ENCODE results near the gene LMAN2. TPM values are rescaled to one million over a fixed set of nuclear protein-coding genes. Genes with fewer than 3 reads are reported as not detected.
"Not testable (repeated sequence)": the region's sequence is repeated elsewhere in the genome, so short reads cannot be mapped to it uniquely, and the experiment has no call there.

The LMAN2 gene
- total RNA-seq, 1 experiment from 2014 or later, result 106 TPM

DNA sequence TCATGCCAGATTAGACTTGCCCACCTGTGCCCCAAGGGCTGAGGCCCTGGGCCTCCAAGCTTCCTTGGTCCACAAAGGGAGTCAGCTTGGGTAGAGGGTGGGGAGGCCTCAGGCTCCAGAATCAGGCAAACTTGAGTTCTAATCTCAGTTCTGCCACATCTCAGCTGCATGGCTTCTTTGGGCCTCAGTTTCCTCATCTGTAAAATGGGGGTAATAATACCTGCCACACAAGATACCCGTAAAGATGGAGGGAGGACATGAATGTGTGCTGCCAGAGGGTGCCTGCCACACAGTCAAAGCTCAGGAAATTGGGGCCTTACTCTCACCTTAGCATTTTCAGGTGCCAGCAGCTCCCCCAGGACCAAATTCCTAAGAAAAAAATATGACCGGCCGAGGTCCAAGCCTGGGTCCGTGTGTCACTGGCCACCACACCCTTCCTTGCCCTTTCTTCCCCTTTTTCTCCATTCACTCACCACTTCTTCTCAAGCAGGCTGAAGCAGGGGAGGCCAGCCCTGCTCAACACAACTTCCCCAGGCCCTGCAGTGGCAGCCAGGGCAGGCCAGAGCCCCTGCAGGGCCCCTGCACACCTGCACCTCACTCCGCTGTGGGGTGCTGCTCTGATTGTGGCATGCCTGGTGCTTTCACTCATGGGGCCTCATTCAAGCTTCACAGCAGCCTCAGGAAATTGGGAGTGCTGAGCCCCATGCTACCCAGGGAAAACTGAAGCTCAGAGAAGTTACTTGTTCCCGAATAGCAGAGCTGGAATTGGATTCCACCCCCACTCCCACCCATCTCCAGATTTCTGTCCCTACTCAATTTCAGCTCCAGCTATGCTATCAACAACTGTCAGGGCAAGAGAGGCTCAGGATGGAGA is 10.2 kb upstream of the LMAN2 start:
- Histone ChIP-seq H2BK12ac (ENCODE audit: insufficient read length, low read depth, low read length) (no peak overlapping the region), H3K23ac (ENCODE audit: insufficient read length, low read depth, low read length) (no peak overlapping the region), H2BK20ac (ENCODE audit: low read depth, low read length, poor library complexity, severe bottlenecking) (no peak overlapping the region), H4K20me1 (ENCODE audit: control insufficient read depth, insufficient read depth, insufficient read length) (no peaks in the 10 kb centered on the region), H3K56ac (ENCODE audit: insufficient read length, low read depth, low read length) (no peak overlapping the region), H2AK5ac (ENCODE audit: insufficient read length, low read length) (no peak overlapping the region), H2BK120ac (ENCODE audit: low read depth, low read length, poor library complexity, severe bottlenecking) (no peak overlapping the region), H3K79me2 (ENCODE audit: insufficient read depth, low read length) (no peaks in the 10 kb centered on the region), H3K9me3 (ENCODE audit: control insufficient read depth, low read depth, low read length) (no peaks in the 10 kb centered on the region), H3K4me2 (ENCODE audit: insufficient read depth, insufficient read length, low read length) (no peak overlapping the region), H4K5ac (ENCODE audit: insufficient read length, low read depth, low read length) (no peak overlapping the region), H3K27ac (ENCODE audit: insufficient read length, low read depth, low read length) (no peak overlapping the region), H3K79me1 (ENCODE audit: insufficient read depth, low read depth, low read length, poor library complexity, severe bottlenecking) (no peaks in the 10 kb centered on the region), H3K4me1 (ENCODE audit: insufficient read depth, low read length) (peaks cover 9% of the 10 kb centered on the region; the same call in 1 of the 2 replicates), H2BK5ac (ENCODE audit: insufficient read length, low read length) (no peak overlapping the region), H3K9ac (ENCODE audit: extremely low read depth, insufficient read length, low read length) (no peak overlapping the region), H3K23me2 (ENCODE audit: insufficient read length, low read depth, low read length, poor library complexity, severe bottlenecking) (peaks cover 4% of the 10 kb centered on the region), H4K91ac (ENCODE audit: insufficient read length, low read depth, low read length) (no peak overlapping the region), H2AFZ (ENCODE audit: low read length) (no peak overlapping the region), H3T11ph (ENCODE audit: low read length) (no peak overlapping the region), H2BK15ac (ENCODE audit: low read depth, low read length) (no peak overlapping the region), H3K4ac (ENCODE audit: low read depth, low read length) (no peak overlapping the region), H3K14ac (ENCODE audit: insufficient read depth, low read length) (no peak overlapping the region), H3K27me3 (ENCODE audit: insufficient read depth, low read length) (no peaks in the 10 kb centered on the region), H3K18ac (ENCODE audit: insufficient read length, low read depth, low read length) (no peak overlapping the region), H4K8ac (replicated peaks; ENCODE audit: insufficient read length, low read depth, low read length) (no peak overlapping the region)
- Mint-ChIP-seq H3K9me3 (no peaks in the 10 kb centered on the region), H3K4me3 (peak overlapping the region; percentile 71 to 81), H3K27ac (peak overlapping the region in 1 of 3 experiments; percentile 77; a peak in 1 of 7 replicates), H3K27me3 (ENCODE audit: low read depth) (peaks cover 39% of the 10 kb centered on the region), H3K4me1 (peaks cover 23 to 37% of the 10 kb centered on the region in 2 experiments), H3K36me3 (ENCODE audit: insufficient read depth in 1 of 3, low read depth in 3 of 3) (no peaks in the 10 kb centered on the region)
- no peak for DNase-seq
- no CpG with 5 or more reads among the region's 6 CpGs for WGBS (ENCODE audit: extremely low coverage, insufficient read length, low lambda C conversion rate)
- TF ChIP-seq, protein P1, sequence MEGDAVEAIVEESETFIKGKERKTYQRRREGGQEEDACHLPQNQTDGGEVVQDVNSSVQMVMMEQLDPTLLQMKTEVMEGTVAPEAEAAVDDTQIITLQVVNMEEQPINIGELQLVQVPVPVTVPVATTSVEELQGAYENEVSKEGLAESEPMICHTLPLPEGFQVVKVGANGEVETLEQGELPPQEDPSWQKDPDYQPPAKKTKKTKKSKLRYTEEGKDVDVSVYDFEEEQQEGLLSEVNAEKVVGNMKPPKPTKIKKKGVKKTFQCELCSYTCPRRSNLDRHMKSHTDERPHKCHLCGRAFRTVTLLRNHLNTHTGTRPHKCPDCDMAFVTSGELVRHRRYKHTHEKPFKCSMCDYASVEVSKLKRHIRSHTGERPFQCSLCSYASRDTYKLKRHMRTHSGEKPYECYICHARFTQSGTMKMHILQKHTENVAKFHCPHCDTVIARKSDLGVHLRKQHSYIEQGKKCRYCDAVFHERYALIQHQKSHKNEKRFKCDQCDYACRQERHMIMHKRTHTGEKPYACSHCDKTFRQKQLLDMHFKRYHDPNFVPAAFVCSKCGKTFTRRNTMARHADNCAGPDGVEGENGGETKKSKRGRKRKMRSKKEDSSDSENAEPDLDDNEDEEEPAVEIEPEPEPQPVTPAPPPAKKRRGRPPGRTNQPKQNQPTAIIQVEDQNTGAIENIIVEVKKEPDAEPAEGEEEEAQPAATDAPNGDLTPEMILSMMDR (conservative IDR thresholded peaks at IDR 0.05), result no peak

DNA sequence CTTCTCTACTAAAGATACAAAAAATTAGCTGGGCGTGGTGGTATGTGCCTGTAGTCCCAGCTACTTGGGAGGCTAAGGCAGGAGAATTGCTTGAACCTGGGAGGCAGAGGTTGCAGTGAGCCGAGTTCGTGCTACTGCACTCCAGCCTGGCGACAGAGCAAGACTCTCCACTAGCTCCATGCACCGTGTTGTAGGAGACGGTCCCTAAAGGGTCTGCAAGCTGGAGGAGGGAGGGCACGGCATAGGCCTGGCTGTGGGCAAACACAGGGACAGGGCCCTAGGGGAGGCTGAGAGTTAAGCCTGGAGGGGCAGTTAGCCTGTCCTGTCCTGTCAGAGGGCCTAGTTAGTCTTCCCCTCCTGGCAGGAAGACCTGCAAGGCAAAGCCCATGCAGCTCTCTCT is 9.3 kb upstream of the LMAN2 start:
- H2BK20ac ChIP-seq (ENCODE audit: low read depth, low read length, poor library complexity, severe bottlenecking); H2BK5ac ChIP-seq (ENCODE audit: insufficient read length, low read length); H3K4me1 ChIP-seq (ENCODE audit: insufficient read depth, low read length); H3T11ph ChIP-seq (ENCODE audit: low read length); H2AK5ac ChIP-seq (ENCODE audit: insufficient read length, low read length); H3K79me1 ChIP-seq (ENCODE audit: insufficient read depth, low read depth, low read length, poor library complexity, severe bottlenecking); H2BK120ac ChIP-seq (ENCODE audit: low read depth, low read length, poor library complexity, severe bottlenecking); H3K36me3 Mint-ChIP-seq (ENCODE audit: insufficient read depth in 1 of 3, low read depth in 3 of 3); H4K8ac ChIP-seq (replicated peaks; ENCODE audit: insufficient read length, low read depth, low read length); H3K4ac ChIP-seq (ENCODE audit: low read depth, low read length); DNase-seq; H3K4me3 Mint-ChIP-seq; H2BK15ac ChIP-seq (ENCODE audit: low read depth, low read length); H3K9me3 ChIP-seq (ENCODE audit: control insufficient read depth, low read depth, low read length); H3K4me2 ChIP-seq (ENCODE audit: insufficient read depth, insufficient read length, low read length); H4K20me1 ChIP-seq (ENCODE audit: control insufficient read depth, insufficient read depth, insufficient read length); H4K5ac ChIP-seq (ENCODE audit: insufficient read length, low read depth, low read length); H3K27ac Mint-ChIP-seq; H3K9me3 Mint-ChIP-seq; H3K27me3 ChIP-seq (ENCODE audit: insufficient read depth, low read length); H4K91ac ChIP-seq (ENCODE audit: insufficient read length, low read depth, low read length); H2BK12ac ChIP-seq (ENCODE audit: insufficient read length, low read depth, low read length); H3K56ac ChIP-seq (ENCODE audit: insufficient read length, low read depth, low read length); H3K18ac ChIP-seq (ENCODE audit: insufficient read length, low read depth, low read length); H2AFZ ChIP-seq (ENCODE audit: low read length); H3K79me2 ChIP-seq (ENCODE audit: insufficient read depth, low read length); H3K27ac ChIP-seq (ENCODE audit: insufficient read length, low read depth, low read length); H3K23ac ChIP-seq (ENCODE audit: insufficient read length, low read depth, low read length); H3K9ac ChIP-seq (ENCODE audit: extremely low read depth, insufficient read length, low read length); H3K23me2 ChIP-seq (ENCODE audit: insufficient read length, low read depth, low read length, poor library complexity, severe bottlenecking); H3K14ac ChIP-seq (ENCODE audit: insufficient read depth, low read length): not testable (repeated sequence)
- H3K27me3 Mint-ChIP-seq (ENCODE audit: low read depth), result peaks cover 44% of the 10 kb centered on the region
- H3K4me1 Mint-ChIP-seq, result peaks cover 16 to 29% of the 10 kb centered on the region in 2 experiments
- no CpG with 5 or more reads among the region's 7 CpGs for WGBS (ENCODE audit: extremely low coverage, insufficient read length, low lambda C conversion rate)
